HFF-Myc (cell line): Measurements from ENCODE around the gene PLGRKT.
"Not testable (repeated sequence)": the region's sequence is repeated elsewhere in the genome, so short reads cannot be mapped to it uniquely, and the experiment has no call there.

Source experiments
- DNase-seq: peaks from one replicate; pipeline ENCODE4 v3.0.0-alpha.2; 2011; ENCODE audit warnings: low read depth; ENCODE audit errors: extremely low read depth
- H3K4me3 ChIP-seq: replicated peaks from 2 replicates; pipeline ENCODE4 v1.5.1; 2011; ENCODE audit warnings: low read depth, mild to moderate bottlenecking, control low read depth, low read length
- CTCF ChIP-seq: IDR thresholded peaks from 2 replicates; pipeline ENCODE4 v1.5.1; 2012; ENCODE audit warnings: mild to moderate bottlenecking, low read depth, low read length, control low read depth; ENCODE audit errors: missing control alignments

Gene PLGRKT

DNA sequence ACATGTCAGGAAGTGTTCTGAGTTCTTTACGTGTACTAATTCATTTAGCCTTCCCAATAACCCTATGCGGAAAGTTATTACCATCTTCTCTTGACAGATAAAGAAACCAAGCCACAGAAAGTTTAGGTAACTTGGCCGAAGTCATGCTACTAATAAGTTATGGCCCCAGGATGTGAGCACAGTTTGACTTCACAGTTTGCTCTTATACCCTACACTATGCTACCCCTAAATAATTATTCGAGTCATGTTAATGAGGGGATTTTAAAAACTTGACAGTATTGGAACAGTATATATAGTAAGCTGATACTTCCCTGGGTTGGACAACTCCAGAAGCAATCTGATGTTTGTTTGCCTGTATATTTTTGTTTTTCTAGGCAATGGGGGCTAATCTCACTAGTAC is 43.2 kb upstream of the PLGRKT start:
- no peak for DNase-seq
- no peak for TF ChIP-seq CTCF
- H3K4me3 ChIP-seq: no peak overlapping the region

DNA sequence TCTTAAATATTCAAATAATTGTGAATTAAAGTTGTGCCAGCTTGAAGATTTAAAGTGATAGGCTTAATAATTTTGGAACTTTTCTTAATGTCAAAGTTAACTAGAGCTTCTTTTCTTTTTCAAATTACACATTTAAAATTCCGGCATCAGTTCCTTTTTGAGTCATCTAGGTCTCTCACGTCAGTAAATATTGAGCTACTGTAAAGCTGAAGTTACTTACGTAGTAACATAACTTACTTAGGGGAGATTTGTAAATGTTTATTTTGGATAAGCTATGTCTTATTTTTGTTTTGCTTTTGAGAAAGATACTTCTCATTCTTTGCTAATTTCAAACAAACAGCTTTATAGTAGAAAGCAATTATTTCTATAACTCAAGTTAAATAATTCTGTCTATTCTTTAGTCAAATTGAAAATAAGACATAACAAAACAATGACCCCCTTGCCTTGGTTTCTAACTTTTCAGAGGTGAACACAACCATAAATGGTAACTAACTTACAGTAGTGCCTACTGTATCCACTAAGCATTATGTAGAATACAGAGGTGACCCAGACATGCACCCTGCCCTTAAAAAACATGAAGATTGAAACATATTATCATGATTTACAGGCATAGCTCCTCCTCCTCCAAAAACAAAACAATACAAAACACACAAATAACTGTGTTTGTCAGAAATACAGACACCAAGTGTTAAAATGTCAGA is 42.4 kb upstream of the PLGRKT start:
- H3K4me3 ChIP-seq: no peak overlapping the region
- DNase-seq: no peak
- no peak for TF ChIP-seq CTCF

GRCh38 chr9:5478206-5478605 is 40.5 kb upstream of the PLGRKT start:
- DNase-seq: no peak
- no peak for TF ChIP-seq CTCF
- no peak overlapping the region for H3K4me3 ChIP-seq

GRCh38 chr9:5475611-5476010 is 37.9 kb upstream of the PLGRKT start:
- H3K4me3 ChIP-seq, DNase-seq: not testable (repeated sequence)

GRCh38 chr9:5470816-5471215 is 33.1 kb upstream of the PLGRKT start:
- no peak for DNase-seq
- no peak overlapping the region for H3K4me3 ChIP-seq
- TF ChIP-seq CTCF: no peak

DNA sequence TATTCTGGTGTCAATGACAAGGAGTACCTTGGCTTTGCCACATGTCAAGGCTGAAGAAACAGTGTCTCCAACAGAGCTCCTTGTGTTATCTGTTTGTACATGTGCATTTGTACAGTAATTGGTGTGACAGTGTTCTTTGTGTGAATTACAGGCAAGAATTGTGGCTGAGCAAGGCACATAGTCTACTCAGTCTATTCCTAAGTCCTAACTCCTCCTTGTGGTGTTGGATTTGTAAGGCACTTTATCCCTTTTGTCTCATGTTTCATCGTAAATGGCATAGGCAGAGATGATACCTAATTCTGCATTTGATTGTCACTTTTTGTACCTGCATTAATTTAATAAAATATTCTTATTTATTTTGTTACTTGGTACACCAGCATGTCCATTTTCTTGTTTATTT is 32.4 kb upstream of the PLGRKT start:
- no peak for TF ChIP-seq CTCF
- no peak for DNase-seq
- no peak overlapping the region for H3K4me3 ChIP-seq

DNA sequence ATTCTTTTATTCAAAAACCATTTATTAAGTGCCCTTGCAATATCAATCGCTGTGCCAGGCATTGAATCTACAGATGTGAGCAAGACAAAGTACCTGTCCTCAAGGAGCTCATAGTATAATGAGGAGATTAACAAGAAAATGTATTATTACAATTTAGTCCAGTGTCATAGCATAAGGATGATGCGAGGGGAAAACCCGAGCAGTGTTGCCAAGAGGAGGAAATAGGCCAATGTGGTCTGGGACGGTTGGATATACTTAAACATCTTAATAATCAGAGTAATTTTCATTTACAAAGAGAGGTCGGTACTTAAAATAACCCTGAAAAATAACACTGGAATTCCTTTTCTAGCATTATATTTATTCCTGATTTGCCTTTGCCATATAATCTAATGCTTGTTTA is 31.1 kb upstream of the PLGRKT start:
- H3K4me3 ChIP-seq: no peak overlapping the region
- no peak for DNase-seq
- TF ChIP-seq CTCF: no peak
